Adipocyte (in vitro differentiated cells): ENCODE measurements around the gene SLC13A5.
"Not testable (repeated sequence)": the region's sequence is repeated elsewhere in the genome, so short reads cannot be mapped to it uniquely, and the experiment has no call there.

ENCODE experiments used
- DNase-seq: peaks from one replicate; pipeline ENCODE4 v3.0.0-alpha.2; 2015; ENCODE audit warnings: low read depth
- H3K27me3 ChIP-seq: replicated peaks from 2 replicates; pipeline ENCODE4 v1.7.0; 2013; ENCODE audit warnings: mild to moderate bottlenecking, low read length, moderate library complexity; ENCODE audit not compliant: control insufficient read depth, insufficient read depth
- H3K36me3 ChIP-seq: 2 replicates; pipeline ENCODE4 v1.7.0; 2013; ENCODE audit warnings: low read length, mild to moderate bottlenecking, moderate library complexity; ENCODE audit not compliant: control insufficient read depth, insufficient read depth, severe bottlenecking
- H3K4me1 ChIP-seq: 2 replicates; pipeline ENCODE4 v1.7.0; 2013; ENCODE audit warnings: mild to moderate bottlenecking, low read length, moderate library complexity; ENCODE audit not compliant: control insufficient read depth, insufficient read depth
- H3K4me3 ChIP-seq: 2 replicates; pipeline ENCODE4 v1.7.0; 2013; ENCODE audit warnings: mild to moderate bottlenecking, low read length, moderate library complexity
- H3K9ac ChIP-seq: 2 replicates; pipeline ENCODE4 v1.7.0; 2013; ENCODE audit warnings: mild to moderate bottlenecking, low read length, moderate library complexity
- H3K9me3 ChIP-seq: 2 replicates; pipeline ENCODE4 v1.7.0; 2013; ENCODE audit warnings: mild to moderate bottlenecking, low read length, moderate library complexity; ENCODE audit not compliant: control insufficient read depth

Gene SLC13A5

DNA sequence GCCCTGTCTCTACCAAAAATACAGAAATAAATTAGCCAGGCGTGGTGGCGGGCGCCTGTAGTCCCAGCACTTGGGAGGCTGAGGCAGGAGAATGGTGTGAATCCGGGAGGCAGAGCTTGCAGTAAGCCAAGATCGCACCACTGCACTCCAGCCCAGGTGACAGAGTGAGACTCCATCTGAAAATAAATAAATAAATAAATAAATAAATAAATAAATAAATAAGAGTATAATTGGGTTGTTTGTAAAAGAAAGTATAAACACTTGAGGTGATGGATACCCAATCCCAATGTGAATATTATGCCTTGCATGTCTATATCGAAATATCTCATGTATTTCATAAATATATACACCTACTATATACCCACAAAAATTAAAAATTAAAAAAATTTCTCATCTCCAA, 33.5 kb upstream of the SLC13A5 start:
- H3K9ac ChIP-seq, H3K36me3 ChIP-seq, H3K27me3 ChIP-seq, DNase-seq, H3K4me3 ChIP-seq, H3K4me1 ChIP-seq: not testable (repeated sequence)
- H3K9me3 ChIP-seq = peaks cover 11% of the 10 kb centered on the region

DNA sequence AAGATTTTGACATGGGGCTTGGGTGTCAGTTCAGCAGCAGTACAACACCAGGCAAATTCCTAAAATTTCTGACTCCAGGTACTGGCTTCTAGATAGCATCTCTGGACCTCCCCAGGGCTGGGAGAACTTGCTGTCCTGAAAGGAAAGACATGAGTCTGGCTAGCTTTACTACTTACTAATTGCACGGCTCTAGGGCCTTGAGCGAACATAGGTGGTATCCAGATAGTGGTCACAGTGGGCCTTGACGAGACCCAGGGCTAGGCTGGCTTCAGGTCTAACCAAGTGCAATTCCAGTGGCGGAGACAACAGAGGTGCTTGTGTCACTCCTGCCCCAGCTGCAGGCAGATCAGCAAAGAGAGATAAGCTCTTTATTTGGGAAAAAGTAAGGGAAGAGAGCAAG, 16.4 kb upstream of the SLC13A5 start:
- no peaks in the 10 kb centered on the region for H3K36me3 ChIP-seq
- no peaks in the 10 kb centered on the region for H3K9me3 ChIP-seq
- H3K4me3 ChIP-seq = no peak overlapping the region
- no peak for DNase-seq
- no peak overlapping the region for H3K9ac ChIP-seq
- H3K4me1 ChIP-seq = no peaks in the 10 kb centered on the region
- H3K27me3 ChIP-seq = peaks cover 12% of the 10 kb centered on the region

DNA sequence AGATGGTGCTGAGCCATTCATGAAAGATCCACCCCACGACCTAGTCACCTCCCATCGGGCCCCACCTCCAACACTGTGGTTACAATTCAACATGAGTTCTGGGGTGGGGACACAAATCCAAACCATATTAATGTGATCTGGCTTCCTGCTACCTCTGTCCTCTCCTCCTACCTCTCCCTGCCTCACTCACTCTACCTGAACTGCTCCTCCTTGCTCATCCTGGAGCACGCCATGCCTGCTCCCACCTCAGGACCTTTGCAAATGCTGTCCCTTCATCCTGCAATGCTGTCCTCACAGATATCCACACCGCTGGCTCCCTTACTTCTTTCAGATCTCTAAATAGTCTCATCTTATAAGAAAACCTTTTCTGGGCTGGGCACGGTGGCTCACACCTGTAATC, 10.8 kb upstream of the SLC13A5 start:
- Histone ChIP-seq H3K9ac (no peak overlapping the region), H3K4me1 (no peaks in the 10 kb centered on the region), H3K36me3 (no peaks in the 10 kb centered on the region), H3K4me3 (no peak overlapping the region), H3K27me3 (peaks cover 36% of the 10 kb centered on the region), H3K9me3 (no peaks in the 10 kb centered on the region)
- no peak for DNase-seq

DNA sequence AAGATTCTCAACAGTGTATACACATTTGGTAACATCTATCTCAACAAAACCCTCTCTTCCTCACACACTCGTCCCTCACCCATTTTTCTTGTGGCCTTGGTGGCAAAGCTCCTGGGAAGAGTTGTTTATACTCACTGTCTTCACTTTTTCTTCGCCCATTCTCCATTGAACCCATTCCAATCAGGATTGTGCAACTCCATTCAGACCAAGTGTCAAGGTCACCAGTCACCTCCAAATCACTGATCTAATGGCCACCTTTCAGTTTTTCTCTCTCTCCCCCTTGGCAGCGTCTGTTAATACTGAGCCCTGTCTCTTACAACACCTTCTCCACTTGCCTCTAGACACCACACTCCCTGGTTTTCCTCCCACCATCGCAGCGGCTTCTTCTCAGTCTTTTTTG, 8.6 kb upstream of the SLC13A5 start:
- Histone ChIP-seq H3K4me3 (no peak overlapping the region), H3K9ac (no peak overlapping the region), H3K27me3 (peaks cover 34% of the 10 kb centered on the region), H3K9me3 (no peaks in the 10 kb centered on the region), H3K4me1 (no peaks in the 10 kb centered on the region), H3K36me3 (no peaks in the 10 kb centered on the region)
- DNase-seq = no peak

DNA sequence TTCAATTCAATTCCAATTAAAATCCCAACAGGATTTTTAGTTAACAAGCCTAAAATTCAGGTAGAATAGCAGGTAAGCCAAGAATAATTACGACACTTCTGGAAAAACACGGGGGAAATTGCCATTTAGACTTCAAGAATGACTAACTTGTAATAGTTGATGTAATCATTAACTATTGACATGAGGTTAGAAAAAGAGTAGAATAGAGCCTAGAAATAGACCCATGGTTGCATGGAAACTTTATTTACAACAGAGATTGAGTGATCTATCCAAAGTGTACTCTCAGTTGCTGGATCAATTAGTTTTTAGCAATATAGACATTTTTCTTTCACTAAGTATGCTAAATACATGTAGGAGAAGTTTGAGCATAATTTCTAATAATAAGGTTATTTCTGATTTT, 3.6 kb upstream of the SLC13A5 start:
- DNase-seq = no peak
- Histone ChIP-seq H3K9ac (no peak overlapping the region), H3K4me3 (no peak overlapping the region), H3K27me3 (peaks cover 49% of the 10 kb centered on the region), H3K4me1 (no peaks in the 10 kb centered on the region), H3K9me3 (peaks cover 13% of the 10 kb centered on the region), H3K36me3 (no peaks in the 10 kb centered on the region)

DNA sequence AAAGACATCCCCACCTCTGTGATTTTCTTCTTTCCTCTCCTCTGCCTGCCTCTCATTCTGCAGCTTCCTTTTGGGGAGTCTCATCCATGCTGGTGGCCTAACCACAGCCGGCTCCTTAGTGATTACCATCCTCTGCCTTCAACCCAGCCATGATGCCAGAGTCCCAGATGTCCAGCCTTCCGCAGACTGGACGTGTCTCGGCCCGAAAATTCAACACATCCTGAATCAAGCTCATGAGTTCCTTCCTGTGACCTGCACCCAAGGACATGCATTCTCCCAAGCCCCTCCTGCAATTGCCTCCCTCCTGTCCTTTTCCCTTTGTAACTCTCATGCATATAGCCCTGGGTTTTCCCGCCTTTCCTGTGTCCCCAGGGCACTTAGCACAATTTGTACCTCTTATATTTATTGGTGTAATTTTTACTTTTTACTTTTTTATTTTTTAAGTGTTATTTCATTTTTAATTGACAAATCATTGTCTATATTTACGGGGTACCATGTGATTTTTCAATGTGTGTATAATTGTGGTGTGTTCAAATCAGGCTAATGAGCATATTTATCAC, 1.2 kb upstream of the SLC13A5 start:
- Histone ChIP-seq H3K9me3 (peaks cover 13% of the 10 kb centered on the region), H3K9ac (no peak overlapping the region), H3K4me3 (no peak overlapping the region), H3K36me3 (no peaks in the 10 kb centered on the region), H3K4me1 (peaks cover 6% of the 10 kb centered on the region), H3K27me3 (peaks cover 49% of the 10 kb centered on the region)
- DNase-seq = no peak

DNA sequence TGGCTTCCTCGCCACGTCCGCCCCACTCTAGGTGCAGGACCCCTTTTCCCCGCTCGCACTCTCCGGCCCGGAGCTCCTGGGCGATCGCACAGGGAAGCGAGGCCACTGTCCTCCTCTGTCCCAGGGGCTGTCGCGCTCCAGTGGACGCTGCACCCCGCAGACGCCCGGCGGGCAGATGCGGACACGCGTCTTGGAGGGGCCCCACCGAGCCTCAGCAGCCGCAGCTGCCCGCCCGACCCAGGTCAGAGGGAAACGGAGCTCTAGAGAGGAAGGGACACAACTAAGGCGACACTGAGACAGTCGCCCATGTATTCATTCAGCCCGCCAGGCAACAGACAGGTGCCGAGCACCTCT, 726 bp upstream of the SLC13A5 start:
- H3K27me3 ChIP-seq = peaks cover 44% of the 10 kb centered on the region
- H3K9ac ChIP-seq = no peak overlapping the region
- no peak overlapping the region for H3K4me3 ChIP-seq
- peaks cover 6% of the 10 kb centered on the region for H3K4me1 ChIP-seq
- no peak for DNase-seq
- H3K9me3 ChIP-seq = peaks cover 13% of the 10 kb centered on the region
- H3K36me3 ChIP-seq = no peaks in the 10 kb centered on the region

DNA sequence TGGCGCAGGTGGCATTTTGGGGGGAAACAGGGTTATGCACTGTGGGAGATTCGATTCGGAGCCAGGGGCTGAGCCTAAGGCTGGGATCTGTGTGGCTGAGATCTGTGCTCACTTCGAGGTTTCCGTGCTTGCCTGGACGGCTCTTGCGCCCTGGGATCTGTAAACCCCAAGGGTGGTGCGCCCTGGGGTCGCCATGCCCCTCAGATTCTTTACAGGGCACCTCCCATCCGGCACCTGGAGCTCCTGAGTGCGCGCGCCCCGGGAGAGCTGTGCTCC, 377 bp downstream of the SLC13A5 start:
- H3K27me3 ChIP-seq = peaks cover 51% of the 10 kb centered on the region
- H3K36me3 ChIP-seq = no peaks in the 10 kb centered on the region
- no peak overlapping the region for H3K4me3 ChIP-seq
- H3K4me1 ChIP-seq = peaks cover 6% of the 10 kb centered on the region
- H3K9ac ChIP-seq = no peak overlapping the region
- DNase-seq = no peak
- peaks cover 13% of the 10 kb centered on the region for H3K9me3 ChIP-seq

DNA sequence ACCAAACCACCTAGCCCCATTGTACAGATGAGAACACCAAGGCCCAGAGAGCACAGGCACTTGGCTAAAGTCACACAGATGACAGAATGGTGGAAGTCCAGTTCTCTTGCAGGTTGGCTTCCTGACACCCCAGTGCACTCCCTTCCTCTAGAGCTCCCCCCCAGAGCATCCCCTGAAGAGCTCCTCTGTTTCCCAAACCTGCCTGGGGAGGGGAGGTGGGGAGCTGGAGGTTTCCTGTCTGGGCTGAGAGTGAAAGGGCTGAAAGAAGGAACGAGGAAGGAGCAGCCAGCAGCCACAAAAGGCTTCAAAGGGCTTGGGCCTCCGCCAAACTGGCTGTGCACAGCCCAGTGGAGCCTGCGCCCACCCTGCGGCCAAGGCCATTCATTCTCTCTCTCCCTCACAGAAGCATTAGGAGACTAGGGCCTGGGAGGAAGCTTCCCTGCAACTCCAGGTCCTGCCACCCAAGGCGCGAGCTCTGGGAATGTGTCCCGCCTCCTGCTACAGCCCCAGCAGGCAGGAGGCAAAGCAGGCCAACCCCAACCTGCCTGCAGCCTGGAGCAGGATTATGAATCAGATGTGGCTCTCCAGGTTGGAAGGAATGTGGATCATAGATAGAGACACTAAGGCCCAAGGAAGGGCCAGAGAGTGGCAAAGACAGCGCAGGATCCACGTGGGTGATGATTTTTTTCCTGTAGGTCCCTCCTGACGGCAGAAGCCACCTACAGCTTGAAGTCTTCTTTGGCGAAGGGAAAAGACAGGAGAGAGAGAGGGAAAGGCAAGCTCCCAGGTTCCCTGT, 913 bp downstream of the SLC13A5 start:
- Histone ChIP-seq H3K9ac (no peak overlapping the region), H3K36me3 (no peaks in the 10 kb centered on the region), H3K9me3 (peaks cover 13% of the 10 kb centered on the region), H3K4me1 (peaks cover 6% of the 10 kb centered on the region), H3K27me3 (peaks cover 54% of the 10 kb centered on the region), H3K4me3 (no peak overlapping the region)
- DNase-seq = no peak

DNA sequence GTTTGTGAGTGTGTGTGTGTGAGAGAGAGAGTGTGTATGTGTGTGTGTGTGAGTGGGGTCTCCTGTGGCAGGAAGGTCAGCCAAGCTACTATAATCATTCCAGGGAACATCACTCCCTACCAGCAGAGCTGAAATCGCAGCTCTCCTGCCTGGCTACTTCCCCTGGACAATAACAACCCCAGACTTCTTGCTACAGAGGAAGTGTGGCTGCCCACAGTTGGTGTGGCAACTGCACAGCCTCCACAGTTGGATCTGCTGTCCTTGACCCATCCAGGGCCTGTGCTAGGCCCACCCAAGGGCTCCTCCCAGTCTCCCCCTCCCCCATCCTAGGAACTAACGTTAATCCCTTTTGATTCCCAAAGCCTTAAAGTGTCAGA, 1.5 kb downstream of the SLC13A5 start:
- no peak overlapping the region for H3K4me3 ChIP-seq
- H3K27me3 ChIP-seq = peaks cover 56% of the 10 kb centered on the region
- DNase-seq = no peak

DNA sequence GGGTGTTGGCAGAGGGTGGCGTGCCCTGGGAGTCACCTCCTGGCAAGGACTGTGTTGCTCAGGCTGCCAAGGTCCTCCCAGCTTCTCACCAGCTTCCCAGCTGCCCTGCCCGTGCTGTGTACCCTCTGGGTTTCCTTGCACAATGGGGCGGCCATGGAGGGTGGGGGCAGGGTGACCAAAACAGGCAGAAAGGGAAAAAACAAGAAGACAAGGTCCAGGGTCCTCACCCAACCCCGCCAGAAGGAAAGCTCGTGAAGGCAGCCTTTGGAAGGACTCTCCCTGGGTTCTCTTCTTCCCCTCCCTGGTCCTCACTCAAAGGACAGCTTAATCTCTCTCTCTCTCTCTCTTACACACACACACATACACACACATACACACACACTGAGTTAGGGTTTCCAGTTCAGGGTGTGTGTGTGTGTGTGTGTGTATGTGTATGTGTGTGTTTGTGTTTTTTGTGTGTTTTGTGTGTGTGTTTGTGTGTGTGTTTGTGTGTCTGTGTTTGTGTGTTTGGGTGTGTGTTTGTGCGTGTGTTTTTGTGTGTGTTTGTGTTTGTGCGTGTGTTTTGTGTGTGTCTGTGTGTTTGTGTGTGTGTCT, 2.0 kb downstream of the SLC13A5 start:
- peaks cover 13% of the 10 kb centered on the region for H3K9me3 ChIP-seq
- no peak overlapping the region for H3K4me3 ChIP-seq
- peaks cover 60% of the 10 kb centered on the region for H3K27me3 ChIP-seq
- DNase-seq = no peak
- no peaks in the 10 kb centered on the region for H3K36me3 ChIP-seq
- H3K9ac ChIP-seq = no peak overlapping the region
- H3K4me1 ChIP-seq = peaks cover 6% of the 10 kb centered on the region

More for the DNA sequence above, 1.5 kb downstream of the SLC13A5 start:
- Histone ChIP-seq H3K9ac (no peak overlapping the region), H3K4me1 (peaks cover 6% of the 10 kb centered on the region), H3K9me3 (peaks cover 13% of the 10 kb centered on the region), H3K36me3 (no peaks in the 10 kb centered on the region)

DNA sequence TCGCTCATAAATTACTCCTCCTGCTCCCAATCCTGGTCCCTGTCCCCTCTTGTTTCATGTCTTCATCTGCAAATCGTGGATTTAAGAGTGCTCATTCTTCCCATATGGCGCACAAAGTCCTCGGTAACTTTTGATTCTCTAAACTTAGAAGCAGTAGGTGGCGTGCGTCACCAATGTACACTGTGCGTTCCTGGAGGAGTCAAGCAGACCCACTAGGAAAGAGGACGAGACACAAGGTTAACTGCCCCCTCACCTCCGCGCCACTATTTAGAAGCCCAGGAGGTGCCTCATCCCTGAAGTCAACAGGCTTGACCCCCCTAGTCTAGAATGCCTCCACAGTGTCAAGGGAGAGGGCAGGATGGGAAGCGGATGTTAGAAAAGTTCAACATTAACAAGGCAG, 2.9 kb downstream of the SLC13A5 start:
- no peaks in the 10 kb centered on the region for H3K36me3 ChIP-seq
- H3K4me1 ChIP-seq = peaks cover 6% of the 10 kb centered on the region
- H3K4me3 ChIP-seq = no peak overlapping the region
- H3K27me3 ChIP-seq = peaks cover 58% of the 10 kb centered on the region
- H3K9me3 ChIP-seq = peaks cover 13% of the 10 kb centered on the region
- no peak for DNase-seq
- H3K9ac ChIP-seq = no peak overlapping the region
